ENCODE data around the gene MAML2. TPM values are rescaled to one million over a fixed set of nuclear protein-coding genes. Genes with fewer than 3 reads are reported as not detected.

The MAML2 gene
- total and polyA plus RNA-seq, 2 of the 13 experiments (the other 11 are each of a cell fraction or from before 2014, with no cell fraction given), result 2.3 to 25.9 TPM

DNA sequence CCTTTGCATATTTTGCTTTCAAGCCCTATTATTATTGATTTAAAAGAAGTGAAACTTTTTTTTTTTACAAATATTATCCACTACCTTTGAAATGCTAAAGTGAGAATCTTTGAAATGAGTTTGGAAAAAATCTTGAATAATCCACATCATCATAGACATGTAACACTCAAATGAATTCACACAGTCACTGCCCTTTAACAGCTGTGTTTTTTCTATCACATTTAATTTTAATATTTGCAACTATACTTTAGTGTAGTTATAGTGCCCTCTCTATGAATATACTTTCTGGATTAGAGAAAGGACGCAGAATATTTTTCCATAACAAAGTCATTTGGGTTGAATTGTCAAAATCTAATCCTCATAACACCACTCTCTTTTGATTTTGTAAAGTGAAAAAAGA lies 381.2 kb downstream of the MAML2 start:
- H2AFZ ChIP-seq (ENCODE audit: low read length), result no peak overlapping the region
- no peak overlapping the region for H3K9ac ChIP-seq (ENCODE audit: insufficient read depth, low read depth, low read length)
- no peaks in the 10 kb centered on the region for H3K36me3 ChIP-seq (replicated peaks in 1 of 2; ENCODE audit: control insufficient read depth in 1 of 2, insufficient read depth in 2 of 2, low read length in 2 of 2)
- H4K20me1 ChIP-seq (ENCODE audit: insufficient read depth, low read length), result no peaks in the 10 kb centered on the region
- 21% methylated on average over 1 of the region's 1 CpG for WGBS (ENCODE audit: low lambda C conversion rate)
- H3K4me3 ChIP-seq (replicated peaks in 1 of 3; ENCODE audit: insufficient read depth in 1 of 3, low read depth in 2 of 3, low read length in 3 of 3), result no peak overlapping the region
- H3K79me2 ChIP-seq (ENCODE audit: insufficient read depth, low read length), result no peaks in the 10 kb centered on the region
- no peaks in the 10 kb centered on the region for H3K4me1 ChIP-seq (ENCODE audit: insufficient read depth, low read length)
- H3K27me3 ChIP-seq (ENCODE audit: control insufficient read depth in 1 of 2, insufficient read depth in 2 of 2, low read length in 2 of 2), result peaks cover 0 to 5% of the 10 kb centered on the region in 2 experiments; a peak in 1 of 5 replicates
- in situ Hi-C loops (cut with HindIII; ENCODE audit: extremely low pct_ligation_motif_present, low pct_unique_long_range_greater_than_20kb) (no loop called here), intact Hi-C loops (cut with micrococcal nuclease; ENCODE audit: unreplicated experiment) (no loop called here)
- H3K9me3 ChIP-seq (ENCODE audit: low read length), result no peaks in the 10 kb centered on the region
- H3K4me2 ChIP-seq (ENCODE audit: low read depth, low read length), result no peak overlapping the region
- POLR2A ChIA-PET, result no interaction called here
- DNase-seq (ENCODE audit: low spot score) (no peak), ATAC-seq (no peak), FAIRE-seq (no peak)
- no TSS peak for BruUV-seq (replicated peaks)
- CTCF ChIA-PET (ENCODE audit: low intra/inter-chr PET ratio, low total read pairs), result no interaction called here
- H3K27ac ChIP-seq (ENCODE audit: extremely low read length, insufficient read depth, low read length), result no peak overlapping the region
- no peak for TF ChIP-seq SMARCC2 (IDR thresholded peaks at IDR 0.05)
- TF ChIP-seq CAMTA2 (CRISPR knock-in tag; IDR thresholded peaks at IDR 0.05; ENCODE audit: borderline replicate concordance), result no peak
- TF ChIP-seq RARA (CRISPR knock-in tag; IDR thresholded peaks at IDR 0.05), result no peak
- TF ChIP-seq, protein P1, sequence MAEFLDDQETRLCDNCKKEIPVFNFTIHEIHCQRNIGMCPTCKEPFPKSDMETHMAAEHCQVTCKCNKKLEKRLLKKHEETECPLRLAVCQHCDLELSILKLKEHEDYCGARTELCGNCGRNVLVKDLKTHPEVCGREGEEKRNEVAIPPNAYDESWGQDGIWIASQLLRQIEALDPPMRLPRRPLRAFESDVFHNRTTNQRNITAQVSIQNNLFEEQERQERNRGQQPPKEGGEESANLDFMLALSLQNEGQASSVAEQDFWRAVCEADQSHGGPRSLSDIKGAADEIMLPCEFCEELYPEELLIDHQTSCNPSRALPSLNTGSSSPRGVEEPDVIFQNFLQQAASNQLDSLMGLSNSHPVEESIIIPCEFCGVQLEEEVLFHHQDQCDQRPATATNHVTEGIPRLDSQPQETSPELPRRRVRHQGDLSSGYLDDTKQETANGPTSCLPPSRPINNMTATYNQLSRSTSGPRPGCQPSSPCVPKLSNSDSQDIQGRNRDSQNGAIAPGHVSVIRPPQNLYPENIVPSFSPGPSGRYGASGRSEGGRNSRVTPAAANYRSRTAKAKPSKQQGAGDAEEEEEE (CRISPR knock-in tag; IDR thresholded peaks at IDR 0.05; ENCODE audit: borderline replicate concordance), result no peak
- no peak for TF ChIP-seq IKZF1 (IDR thresholded peaks at IDR 0.05)
- TF ChIP-seq SIN3A (IDR thresholded peaks at IDR 0.05; ENCODE audit: borderline replicate concordance, low read depth, low read length), result no peak
- no peak; the same call in 1 of the 2 replicates for TF ChIP-seq TCF7L2 (IDR thresholded peaks at IDR 0.05; ENCODE audit: low read depth, low read length)
- TF ChIP-seq NFYC (CRISPR knock-in tag; IDR thresholded peaks at IDR 0.05), result no peak
- no peak for TF ChIP-seq ZSCAN25 (CRISPR knock-in tag; IDR thresholded peaks at IDR 0.05)
- TF ChIP-seq NFYB (CRISPR knock-in tag; IDR thresholded peaks at IDR 0.05), result no peak
- TF ChIP-seq ZNF644 (CRISPR knock-in tag; IDR thresholded peaks at IDR 0.05; ENCODE audit: low read depth), result no peak
- TF ChIP-seq ZC3H13 (CRISPR knock-in tag; IDR thresholded peaks at IDR 0.05), result no peak
- TF ChIP-seq, protein P2, sequence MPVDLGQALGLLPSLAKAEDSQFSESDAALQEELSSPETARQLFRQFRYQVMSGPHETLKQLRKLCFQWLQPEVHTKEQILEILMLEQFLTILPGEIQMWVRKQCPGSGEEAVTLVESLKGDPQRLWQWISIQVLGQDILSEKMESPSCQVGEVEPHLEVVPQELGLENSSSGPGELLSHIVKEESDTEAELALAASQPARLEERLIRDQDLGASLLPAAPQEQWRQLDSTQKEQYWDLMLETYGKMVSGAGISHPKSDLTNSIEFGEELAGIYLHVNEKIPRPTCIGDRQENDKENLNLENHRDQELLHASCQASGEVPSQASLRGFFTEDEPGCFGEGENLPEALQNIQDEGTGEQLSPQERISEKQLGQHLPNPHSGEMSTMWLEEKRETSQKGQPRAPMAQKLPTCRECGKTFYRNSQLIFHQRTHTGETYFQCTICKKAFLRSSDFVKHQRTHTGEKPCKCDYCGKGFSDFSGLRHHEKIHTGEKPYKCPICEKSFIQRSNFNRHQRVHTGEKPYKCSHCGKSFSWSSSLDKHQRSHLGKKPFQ (CRISPR knock-in tag; IDR thresholded peaks at IDR 0.05; ENCODE audit: insufficient replicate concordance), result no peak
- TF ChIP-seq, protein P3, sequence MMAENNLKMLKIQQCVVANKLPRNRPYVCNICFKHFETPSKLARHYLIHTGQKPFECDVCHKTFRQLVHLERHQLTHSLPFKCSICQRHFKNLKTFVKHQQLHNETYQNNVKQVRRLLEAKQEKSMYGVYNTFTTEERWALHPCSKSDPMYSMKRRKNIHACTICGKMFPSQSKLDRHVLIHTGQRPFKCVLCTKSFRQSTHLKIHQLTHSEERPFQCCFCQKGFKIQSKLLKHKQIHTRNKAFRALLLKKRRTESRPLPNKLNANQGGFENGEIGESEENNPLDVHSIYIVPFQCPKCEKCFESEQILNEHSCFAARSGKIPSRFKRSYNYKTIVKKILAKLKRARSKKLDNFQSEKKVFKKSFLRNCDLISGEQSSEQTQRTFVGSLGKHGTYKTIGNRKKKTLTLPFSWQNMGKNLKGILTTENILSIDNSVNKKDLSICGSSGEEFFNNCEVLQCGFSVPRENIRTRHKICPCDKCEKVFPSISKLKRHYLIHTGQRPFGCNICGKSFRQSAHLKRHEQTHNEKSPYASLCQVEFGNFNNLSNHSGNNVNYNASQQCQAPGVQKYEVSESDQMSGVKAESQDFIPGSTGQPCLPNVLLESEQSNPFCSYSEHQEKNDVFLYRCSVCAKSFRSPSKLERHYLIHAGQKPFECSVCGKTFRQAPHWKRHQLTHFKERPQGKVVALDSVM (CRISPR knock-in tag; IDR thresholded peaks at IDR 0.05), result no peak
